DOHH2 (cell line): ENCODE measurements around the gene NGLY1.

Source experiments
- EZH2phosphoT487 ChIP-seq: fragments of 200-600 bp; sonication (generic); IDR thresholded peaks from 2 replicates; pipeline ENCODE4 v1.6.1; 2017; ENCODE audit warnings: borderline replicate concordance, mild to moderate bottlenecking, antibody characterized with exemption, low read length, moderate library complexity, mixed read lengths
- TF ChIP-seq, protein P1 (sequence below): fragments of 200-600 bp; sonication (generic); IDR thresholded peaks from one replicate; pipeline ENCODE4 v1.5.1; 2014; ENCODE audit warnings: antibody characterized with exemption, mild to moderate bottlenecking, low read depth, low read length; ENCODE audit not compliant: poor library complexity, severe bottlenecking

DNA sequence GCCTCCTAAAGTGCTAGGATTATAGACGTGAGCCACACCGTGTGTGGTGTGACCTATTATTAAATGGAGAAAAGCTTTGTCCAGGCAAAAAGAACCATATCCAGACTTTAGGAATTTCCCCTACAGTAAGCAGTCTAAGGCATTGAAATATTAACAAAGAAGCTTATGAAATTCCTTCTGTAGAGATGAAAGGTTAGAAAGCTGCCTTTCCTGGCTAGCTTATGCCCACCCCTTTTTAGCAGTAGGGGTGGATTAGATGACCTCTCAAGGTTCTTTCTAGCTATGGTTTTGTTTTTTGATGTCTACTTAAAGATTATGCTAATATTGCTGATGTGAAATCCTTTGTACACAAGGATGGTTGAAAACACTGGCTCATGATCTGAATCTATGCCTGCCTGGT lies 20.6 kb upstream of the NGLY1 start:
- TF ChIP-seq, protein P1, sequence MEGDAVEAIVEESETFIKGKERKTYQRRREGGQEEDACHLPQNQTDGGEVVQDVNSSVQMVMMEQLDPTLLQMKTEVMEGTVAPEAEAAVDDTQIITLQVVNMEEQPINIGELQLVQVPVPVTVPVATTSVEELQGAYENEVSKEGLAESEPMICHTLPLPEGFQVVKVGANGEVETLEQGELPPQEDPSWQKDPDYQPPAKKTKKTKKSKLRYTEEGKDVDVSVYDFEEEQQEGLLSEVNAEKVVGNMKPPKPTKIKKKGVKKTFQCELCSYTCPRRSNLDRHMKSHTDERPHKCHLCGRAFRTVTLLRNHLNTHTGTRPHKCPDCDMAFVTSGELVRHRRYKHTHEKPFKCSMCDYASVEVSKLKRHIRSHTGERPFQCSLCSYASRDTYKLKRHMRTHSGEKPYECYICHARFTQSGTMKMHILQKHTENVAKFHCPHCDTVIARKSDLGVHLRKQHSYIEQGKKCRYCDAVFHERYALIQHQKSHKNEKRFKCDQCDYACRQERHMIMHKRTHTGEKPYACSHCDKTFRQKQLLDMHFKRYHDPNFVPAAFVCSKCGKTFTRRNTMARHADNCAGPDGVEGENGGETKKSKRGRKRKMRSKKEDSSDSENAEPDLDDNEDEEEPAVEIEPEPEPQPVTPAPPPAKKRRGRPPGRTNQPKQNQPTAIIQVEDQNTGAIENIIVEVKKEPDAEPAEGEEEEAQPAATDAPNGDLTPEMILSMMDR: no peak
- no peak for TF ChIP-seq EZH2phosphoT487
